Pons (tissue), 1 donor: ENCODE measurements around the gene CD40LG.

Experiments
- DNase-seq: peaks from one replicate; pipeline ENCODE4 v3.0.0-alpha.2; 2016; ENCODE audit warnings: low spot score

Gene CD40LG

GRCh38 chrX:136650811-136651210 is 2.9 kb downstream of the CD40LG start:
- DNase-seq = no peak

GRCh38 chrX:136652822-136653723 is 5.1 kb downstream of the CD40LG start:
- DNase-seq = no peak

GRCh38 chrX:136656361-136656964 is 8.5 kb downstream of the CD40LG start:
- DNase-seq = no peak

GRCh38 chrX:136658151-136658550 is 10.2 kb downstream of the CD40LG start:
- no peak for DNase-seq

GRCh38 chrX:136659174-136659573 is 11.2 kb downstream of the CD40LG start:
- no peak for DNase-seq

- no peak for DNase-seq
These were observed 12.9 kb downstream of the CD40LG start for GRCh38 chrX:136660896-136661295.

GRCh38 chrX:136662104-136662503 is 14.1 kb downstream of the CD40LG start:
- DNase-seq = no peak

- no peak for DNase-seq
These were observed 15.0 kb downstream of the CD40LG start for GRCh38 chrX:136662976-136663375.

- no peak for DNase-seq
These were observed 17.4 kb downstream of the CD40LG start for GRCh38 chrX:136665258-136665900.

GRCh38 chrX:136666088-136666487 is 18.1 kb downstream of the CD40LG start:
- DNase-seq = no peak

- no peak for DNase-seq
These were observed 19.6 kb downstream of the CD40LG start for GRCh38 chrX:136667446-136668168.

- DNase-seq = no peak
These were observed 23.1 kb downstream of the CD40LG start for GRCh38 chrX:136671006-136671610.

GRCh38 chrX:136674270-136674985 is 26.5 kb downstream of the CD40LG start:
- DNase-seq = no peak

GRCh38 chrX:136679531-136679930 is 31.6 kb downstream of the CD40LG start:
- DNase-seq = peak; percentile 49

- no peak for DNase-seq
These were observed 36.2 kb downstream of the CD40LG start for GRCh38 chrX:136684120-136684519.

- no peak for DNase-seq
These were observed 39.5 kb downstream of the CD40LG start for GRCh38 chrX:136687457-136687856.

- no peak for DNase-seq
These were observed 41.5 kb downstream of the CD40LG start for GRCh38 chrX:136689436-136689835.

- DNase-seq = no peak
These were observed 43.3 kb downstream of the CD40LG start for GRCh38 chrX:136691028-136691809.

GRCh38 chrX:136692271-136692670 is 44.3 kb downstream of the CD40LG start:
- no peak for DNase-seq

- peak; percentile 30 for DNase-seq
These were observed 46.6 kb downstream of the CD40LG start for GRCh38 chrX:136694431-136695087.
